Urinary bladder (tissue), 4 donors: ENCODE results near the gene CD320. TPM values are rescaled to one million over a fixed set of nuclear protein-coding genes. Genes with fewer than 3 reads are reported as not detected.
"Not testable (repeated sequence)": the region's sequence is repeated elsewhere in the genome, so short reads cannot be mapped to it uniquely, and the experiment has no call there.

Experiments
- DNase-seq: peaks from one replicate; pipeline ENCODE4 v3.0.0-alpha.2; 2015; ENCODE audit errors: extremely low spot score
- H3K27ac ChIP-seq: one replicate; pipeline ENCODE4 v1.5.1; 2013; ENCODE audit warnings: low read depth, mild to moderate bottlenecking, moderate library complexity
- H3K36me3 ChIP-seq: one replicate; pipeline ENCODE4 v1.6.1; 2013; ENCODE audit warnings: mild to moderate bottlenecking, moderate library complexity; ENCODE audit not compliant: insufficient read depth
- H3K4me1 ChIP-seq: one replicate; pipeline ENCODE4 v1.6.1; 2013; ENCODE audit warnings: mild to moderate bottlenecking, moderate library complexity; ENCODE audit not compliant: insufficient read depth
- H3K4me3 ChIP-seq: one replicate; pipeline ENCODE4 v1.5.1; 2013; ENCODE audit warnings: low read depth, low read length
- WGBS: extraction: QIAGEN DNeasy Blood & Tissue Kit; methylation state at CpG from one replicate; pipeline ENCODE4 v1.1.7; 2013; 5-methylcytosine and 5-hydroxymethylcytosine counted together
- polyA plus RNA-seq: library from polyadenylated mRNA; stranded (reverse); fragments of 200-250 nt; gene quantifications from one replicate; pipeline ENCODE4 v1.2.3, GENCODE V29; 2013
- total RNA-seq: library from RNA; depleted of rRNA; stranded (reverse); fragments of >200 nt; gene quantifications from one replicate; pipeline ENCODE4 v1.2.3, GENCODE V29; 2014
- donor health status: healthy with polysubstance abuse.
- donor health status: healthy.

Gene CD320
- total and polyA plus RNA-seq, 2 donors: 7.9 to 52.1 TPM

- DNase-seq: no peak
- Histone ChIP-seq H3K27ac (no peak overlapping the region), H3K4me3 (peak overlapping the region; percentile 78), H3K4me1 (no peaks in the 10 kb centered on the region), H3K36me3 (no peaks in the 10 kb centered on the region)
- WGBS: 64% methylated on average over 7 of the region's 7 CpGs
Measured at GRCh38 chr19:8322638-8322997, 14.5 kb upstream of the CD320 start.

DNA sequence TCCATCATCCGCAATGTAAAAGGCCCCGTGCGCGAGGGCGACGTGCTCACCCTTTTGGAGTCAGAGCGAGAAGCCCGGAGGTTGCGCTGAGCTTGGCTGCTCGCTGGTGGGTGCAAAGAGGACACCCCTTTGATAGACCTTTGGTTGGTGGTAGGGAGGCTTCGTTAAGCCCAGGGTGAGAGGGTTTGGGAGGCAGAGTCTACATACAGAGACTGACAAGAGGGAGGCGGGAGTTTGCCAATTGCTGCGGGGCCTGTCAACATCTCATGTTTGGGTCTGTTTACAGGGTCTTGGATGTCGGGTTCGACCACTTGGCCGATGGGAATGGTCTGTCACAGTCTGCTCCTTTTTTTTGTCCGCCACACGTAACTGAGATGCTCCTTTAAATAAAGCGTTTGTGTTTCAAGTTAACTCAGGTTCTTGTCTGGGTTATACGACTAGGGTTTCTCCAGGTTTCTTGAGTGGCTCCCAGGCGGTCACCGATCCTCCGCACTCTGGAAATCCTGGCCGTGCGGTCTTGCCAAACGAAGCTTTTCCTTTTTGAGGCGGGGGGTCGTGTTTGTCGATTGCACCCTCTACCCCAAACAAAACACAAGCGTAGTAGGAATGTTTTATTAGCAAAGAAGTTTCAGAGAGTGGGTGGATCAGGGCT, 14.0 kb upstream of the CD320 start:
- H3K36me3 ChIP-seq: no peaks in the 10 kb centered on the region
- no peaks in the 10 kb centered on the region for H3K4me1 ChIP-seq
- no peak overlapping the region for H3K27ac ChIP-seq
- DNase-seq: no peak
- H3K4me3 ChIP-seq: peak overlapping the region; percentile 78
- WGBS: 16% methylated on average over 30 of the region's 30 CpGs

DNA sequence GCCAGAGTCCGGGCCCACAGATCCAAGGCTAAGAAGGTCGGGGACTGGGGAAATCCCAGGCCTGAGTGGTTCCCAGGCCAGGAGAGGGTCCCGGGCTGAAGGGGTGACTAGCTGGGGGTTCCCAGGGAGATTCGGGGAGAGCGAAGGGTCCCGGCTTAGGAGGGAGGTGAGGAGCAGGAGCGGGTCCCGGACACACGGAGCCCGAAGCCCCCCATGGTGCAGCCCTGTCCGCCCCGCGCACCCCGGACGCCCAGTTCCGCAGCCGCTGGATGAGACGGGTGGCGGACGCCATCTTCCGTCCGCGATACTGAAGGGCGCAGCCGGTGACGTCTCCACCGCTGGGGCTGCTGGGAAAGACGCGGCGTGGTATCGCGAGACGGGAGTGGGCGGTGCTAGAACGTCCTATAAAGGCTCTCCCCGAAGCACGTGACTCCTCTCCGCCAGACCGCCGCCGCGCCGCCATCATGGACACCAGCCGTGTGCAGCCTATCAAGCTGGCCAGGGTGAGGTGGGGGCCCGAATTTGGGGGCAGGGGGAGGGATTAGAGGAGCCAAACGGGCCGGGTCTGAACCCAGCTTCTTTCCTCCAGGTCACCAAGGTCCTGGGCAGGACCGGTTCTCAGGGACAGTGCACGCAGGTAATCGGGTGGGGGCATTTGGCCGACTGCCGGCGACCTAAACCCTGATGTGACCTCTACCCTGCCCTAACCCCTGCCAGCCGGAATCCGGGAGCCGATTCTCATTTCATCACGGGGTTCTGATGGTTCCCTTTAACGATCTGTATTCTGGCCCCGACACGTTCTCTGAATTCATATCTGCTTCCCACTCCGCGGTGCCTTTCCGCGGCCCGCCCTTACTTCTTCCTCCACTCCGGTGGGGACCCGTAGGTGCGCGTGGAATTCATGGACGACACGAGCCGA, 13.2 kb upstream of the CD320 start, which contains the start of the genes NDUFA7 and RPS28:
TSS of gene NDUFA7 (minus strand) at position 309 of the 919 bp plus-strand sequence. CDS start at position 292, 17 bp downstream.
TSS of gene RPS28 (plus strand) at position 430 of the 919 bp plus-strand sequence. CDS start at position 465, 35 bp downstream.
- H3K36me3 ChIP-seq: no peaks in the 10 kb centered on the region
- peak within 1 kb of the TSS; percentile 78 for H3K4me3 ChIP-seq
- under 1% methylated on average over 72 of the region's 72 CpGs for WGBS
- H3K4me1 ChIP-seq: no peaks in the 10 kb centered on the region
- H3K27ac ChIP-seq: peak within 1 kb of the TSS; percentile 88
- DNase-seq: peak; percentile 91

- no peaks in the 10 kb centered on the region for H3K36me3 ChIP-seq
- H3K4me1 ChIP-seq: no peaks in the 10 kb centered on the region
- H3K4me3 ChIP-seq: peak overlapping the region; percentile 78
- no peak for DNase-seq
- 2% methylated on average over 16 of the region's 16 CpGs for WGBS
- peak overlapping the region; percentile 88 for H3K27ac ChIP-seq
Measured at GRCh38 chr19:8320564-8321066, 12.5 kb upstream of the CD320 start.

GRCh38 chr19:8319807-8320520, 11.8 kb upstream of the CD320 start:
- Histone ChIP-seq H3K27ac (no peak overlapping the region), H3K4me1 (no peaks in the 10 kb centered on the region), H3K36me3 (no peaks in the 10 kb centered on the region), H3K4me3 (no peak overlapping the region)
- WGBS: 86% methylated on average over 19 of the region's 19 CpGs
- no peak for DNase-seq

GRCh38 chr19:8318835-8319234, 10.7 kb upstream of the CD320 start:
- not testable (repeated sequence) for H3K4me1 ChIP-seq, H3K27ac ChIP-seq, H3K36me3 ChIP-seq, H3K4me3 ChIP-seq, DNase-seq
- 75% methylated on average over 9 of the region's 9 CpGs for WGBS

DNA sequence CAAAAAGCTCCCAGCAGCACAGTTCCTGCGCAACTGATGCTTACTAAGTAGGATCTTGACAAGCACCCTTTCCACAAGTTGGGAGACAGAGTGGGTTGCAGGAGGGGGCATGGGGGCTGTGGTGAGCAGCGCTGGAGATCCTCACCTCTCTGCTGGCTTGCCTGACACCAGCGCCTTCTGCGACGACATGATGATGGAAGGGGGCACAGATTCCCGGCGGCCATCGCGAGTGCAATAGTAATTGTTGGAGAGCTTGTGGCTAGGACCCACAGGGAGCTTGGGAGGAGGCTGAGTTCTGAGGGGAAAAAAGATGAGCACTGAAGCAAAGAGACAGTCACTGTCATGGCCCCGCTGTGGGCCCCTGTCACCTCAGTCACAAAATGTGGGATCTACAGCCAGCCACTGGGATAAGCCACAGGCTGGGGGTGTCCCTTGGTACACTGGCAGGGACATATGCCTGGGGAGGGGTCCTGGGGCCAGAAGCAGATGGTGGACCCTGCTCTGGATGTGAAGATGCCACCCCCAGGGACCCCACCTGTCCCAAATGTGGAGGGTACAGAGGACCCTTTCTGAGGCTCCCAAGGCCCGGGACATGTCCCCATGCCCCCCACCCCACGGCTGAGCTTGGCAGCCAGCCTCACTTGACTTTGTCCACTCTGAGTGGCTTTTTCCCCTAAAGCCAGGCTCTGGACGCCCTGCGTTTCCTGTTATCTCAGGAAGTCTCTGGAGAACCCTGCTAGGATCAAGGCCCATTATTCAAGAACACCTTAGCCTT, 8.4 kb upstream of the CD320 start:
- no peaks in the 10 kb centered on the region for H3K36me3 ChIP-seq
- 85% methylated on average over 14 of the region's 14 CpGs for WGBS
- H3K4me1 ChIP-seq: no peaks in the 10 kb centered on the region
- H3K4me3 ChIP-seq: no peak overlapping the region
- no peak for DNase-seq
- no peak overlapping the region for H3K27ac ChIP-seq

DNA sequence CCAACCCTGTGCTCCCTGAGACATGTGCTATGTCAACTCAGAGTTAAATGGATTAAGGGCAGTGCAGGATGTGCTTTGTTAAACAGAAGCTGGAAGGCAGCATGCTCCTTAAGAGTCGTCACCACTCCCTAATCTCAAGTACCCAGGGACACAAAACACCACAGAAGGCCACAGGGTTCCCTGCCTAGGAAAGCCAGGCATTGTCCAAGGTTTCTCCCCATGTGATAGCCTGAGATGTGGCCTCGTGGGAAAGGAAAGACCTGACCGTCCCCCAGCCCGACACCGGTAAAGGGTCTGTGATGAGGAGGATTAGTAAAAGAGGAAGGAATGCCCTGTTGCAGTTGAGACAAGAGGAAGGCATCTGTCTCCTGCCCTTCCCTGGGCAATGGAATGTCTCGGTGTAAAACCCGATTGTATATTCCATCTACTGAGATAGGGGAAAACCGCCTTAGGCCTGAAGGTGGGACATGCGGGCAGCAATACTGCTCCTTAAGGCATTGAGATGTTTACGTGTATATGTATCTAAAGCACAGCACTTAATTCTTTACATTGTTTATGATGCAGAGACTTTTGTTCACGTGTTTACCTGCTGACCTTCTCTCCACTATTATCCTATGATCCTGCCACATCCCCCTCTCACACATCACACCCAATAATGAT, 7.0 kb upstream of the CD320 start:
- not testable (repeated sequence) for H3K27ac ChIP-seq, H3K4me1 ChIP-seq, H3K4me3 ChIP-seq, DNase-seq, H3K36me3 ChIP-seq
- 86% methylated on average over 11 of the region's 11 CpGs for WGBS

GRCh38 chr19:8311461-8312260, 3.5 kb upstream of the CD320 start:
- no peak overlapping the region for H3K27ac ChIP-seq
- DNase-seq: no peak
- H3K4me3 ChIP-seq: no peak overlapping the region
- H3K36me3 ChIP-seq: no peaks in the 10 kb centered on the region
- no peaks in the 10 kb centered on the region for H3K4me1 ChIP-seq
- WGBS: 81% methylated on average over 16 of the region's 16 CpGs

DNA sequence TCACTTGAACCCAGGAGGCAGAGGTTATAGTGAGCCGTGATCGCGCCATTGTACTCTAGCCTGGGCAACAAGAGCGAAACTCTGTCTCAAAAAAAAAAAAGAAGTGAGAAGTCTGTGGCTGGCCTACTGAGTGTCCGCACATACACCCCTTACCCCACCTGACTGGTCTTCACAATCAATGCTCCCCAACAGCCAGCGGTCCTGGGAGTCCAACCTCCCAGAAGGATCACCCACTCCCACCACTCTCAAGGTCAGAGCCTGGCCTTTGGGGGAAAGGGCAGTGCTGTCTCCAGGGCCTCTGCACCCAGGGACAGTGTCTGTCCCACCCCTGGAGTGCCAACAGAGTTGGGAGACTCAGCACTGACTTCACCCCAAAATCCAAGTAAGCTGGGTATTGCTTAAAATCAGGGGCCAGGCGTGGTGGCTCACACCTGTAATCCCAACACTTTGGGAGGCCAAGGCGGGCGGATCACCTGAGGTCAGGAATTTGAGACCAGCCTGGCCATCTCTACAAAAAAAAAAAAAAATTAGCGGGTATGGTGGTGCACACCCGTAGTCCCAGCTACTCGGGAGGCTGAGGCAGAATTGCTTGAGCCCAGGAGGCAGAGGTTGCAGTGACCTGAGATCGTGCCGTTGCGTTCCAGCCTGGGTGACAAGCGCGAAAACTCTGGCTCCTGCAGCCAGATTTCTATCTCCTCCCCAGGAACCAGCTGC, 2.3 kb upstream of the CD320 start:
- no peak for DNase-seq
- Histone ChIP-seq H3K4me3 (no peak overlapping the region), H3K36me3 (no peaks in the 10 kb centered on the region), H3K27ac (no peak overlapping the region), H3K4me1 (no peaks in the 10 kb centered on the region)
- 95% methylated on average over 17 of the region's 17 CpGs for WGBS

DNA sequence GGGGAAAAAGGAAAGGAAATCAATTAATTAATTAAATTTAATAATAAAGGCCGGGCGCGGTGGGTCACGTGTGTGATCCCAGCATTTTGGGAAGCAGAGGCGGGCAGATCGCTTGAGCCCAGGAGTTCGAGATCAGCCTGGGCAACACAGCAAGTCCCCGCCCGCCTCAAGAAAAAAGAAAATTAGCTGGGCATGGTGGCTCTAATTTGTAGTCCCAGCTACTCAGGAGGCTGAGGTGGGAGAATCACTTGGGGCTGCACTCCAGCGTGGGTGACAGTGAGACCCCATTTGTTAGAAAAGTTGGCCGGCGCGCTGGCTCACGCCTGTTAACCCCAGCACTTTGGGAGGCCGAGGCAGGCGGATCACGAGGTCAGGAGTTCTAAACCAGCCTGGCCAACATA, 733 bp upstream of the CD320 start:
- H3K27ac ChIP-seq: no peak overlapping the region
- peak overlapping the region; percentile 54 for H3K4me3 ChIP-seq
- no peaks in the 10 kb centered on the region for H3K4me1 ChIP-seq

More for the DNA sequence above, 733 bp upstream of the CD320 start:
- 71% methylated on average over 17 of the region's 17 CpGs for whole genome bisulfite sequencing
- H3K36me3 ChIP-seq: no peaks in the 10 kb centered on the region
- DNase-seq: no peak
